Lung microvascular endothelial cell (primary cell): ENCODE results near the gene OBSL1. TPM values are rescaled to one million over a fixed set of nuclear protein-coding genes. Genes with fewer than 3 reads are reported as not detected.

Source experiments
- DNase-seq, 2 donors: peaks; one replicate each; pipeline versions ENCODE4 v3.0.0 to v3.0.0-alpha.2; 2010; ENCODE audit warnings: low read depth in 2 of 2
- total RNA-seq: library from RNA; depleted of rRNA; stranded (reverse); fragments of >200 nt; gene quantifications from 2 replicates; pipeline ENCODE4 v1.2.1, GENCODE V29; 2014

The OBSL1 gene
- total RNA-seq, 1 donor from 2014 or later = 28.6 TPM

GRCh38 chr2:219596954-219597551 lies 25.7 kb upstream of the OBSL1 start:
- no peak for DNase-seq

GRCh38 chr2:219595256-219595655 lies 23.9 kb upstream of the OBSL1 start:
- no peak for DNase-seq

- no peak for DNase-seq
These were observed 21.8 kb upstream of the OBSL1 start for GRCh38 chr2:219593154-219593553.

GRCh38 chr2:219592736-219593135 lies 21.4 kb upstream of the OBSL1 start:
- DNase-seq = no peak

GRCh38 chr2:219591091-219591490 lies 19.8 kb upstream of the OBSL1 start:
- DNase-seq = no peak

GRCh38 chr2:219581346-219581745 lies 10.0 kb upstream of the OBSL1 start:
- no peak for DNase-seq

- DNase-seq = no peak
These were observed 7.7 kb upstream of the OBSL1 start for GRCh38 chr2:219578811-219579613.

- DNase-seq = no peak
These were observed 5.4 kb upstream of the OBSL1 start for GRCh38 chr2:219576505-219577388.

GRCh38 chr2:219575566-219576504 lies 4.5 kb upstream of the OBSL1 start:
- DNase-seq = no peak

- DNase-seq = no peak
These were observed 3.4 kb upstream of the OBSL1 start for GRCh38 chr2:219574484-219575311.

GRCh38 chr2:219573166-219573565 lies 1.8 kb upstream of the OBSL1 start:
- DNase-seq = no peak

GRCh38 chr2:219572237-219573001 lies 1.1 kb upstream of the OBSL1 start, which contains the start of gene INHA:
Gene INHA (plus strand): TSS chr2:219572310. CDS start chr2:219572375, 65 bp downstream.
- no peak for DNase-seq

- DNase-seq = peak; percentile 32 to 50
These were observed 422 bp downstream of the OBSL1 start for GRCh38 chr2:219570924-219571310.

GRCh38 chr2:219570194-219570923 lies 980 bp downstream of the OBSL1 start:
- DNase-seq = peak; percentile 19 to 54

- no peak for DNase-seq
These were observed 1.7 kb downstream of the OBSL1 start for GRCh38 chr2:219569635-219570034.

GRCh38 chr2:219569041-219569440 lies 2.3 kb downstream of the OBSL1 start:
- no peak for DNase-seq

GRCh38 chr2:219567791-219568361 lies 3.5 kb downstream of the OBSL1 start:
- DNase-seq = no peak

- DNase-seq = no peak
These were observed 4.2 kb downstream of the OBSL1 start for GRCh38 chr2:219567131-219567530.
